Activated CD4-positive, alpha-beta T cell treated with anti-CD3 and anti-CD28 coated beads for 1 hour (primary cell): ENCODE results near the gene MTA3.
"Not testable (repeated sequence)": the region's sequence is repeated elsewhere in the genome, so short reads cannot be mapped to it uniquely, and the experiment has no call there.

Experiments
- DNase-seq: peaks from one replicate; pipeline ENCODE4 v3.0.0-alpha.2; 2020

The MTA3 gene

DNA sequence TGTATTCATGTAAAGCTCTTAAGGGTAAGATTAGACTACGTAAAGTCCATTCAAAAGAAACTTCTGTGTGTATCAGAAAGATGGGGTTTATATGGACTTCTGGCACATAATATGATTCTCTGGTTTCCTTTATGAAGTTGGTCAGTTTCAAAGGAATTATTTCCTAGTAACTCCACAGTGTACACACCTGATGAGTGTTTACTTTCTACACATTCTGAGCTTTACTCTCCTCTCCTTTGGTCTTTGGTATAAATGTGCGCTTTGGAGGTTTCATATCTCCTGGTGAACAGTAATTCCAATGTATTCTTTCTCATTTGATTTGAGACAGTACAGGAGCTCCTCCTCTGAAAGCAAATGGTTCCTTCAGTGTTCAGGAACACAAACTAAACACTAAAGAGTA is 107.4 kb downstream of the MTA3 start:
- no peak for DNase-seq

DNA sequence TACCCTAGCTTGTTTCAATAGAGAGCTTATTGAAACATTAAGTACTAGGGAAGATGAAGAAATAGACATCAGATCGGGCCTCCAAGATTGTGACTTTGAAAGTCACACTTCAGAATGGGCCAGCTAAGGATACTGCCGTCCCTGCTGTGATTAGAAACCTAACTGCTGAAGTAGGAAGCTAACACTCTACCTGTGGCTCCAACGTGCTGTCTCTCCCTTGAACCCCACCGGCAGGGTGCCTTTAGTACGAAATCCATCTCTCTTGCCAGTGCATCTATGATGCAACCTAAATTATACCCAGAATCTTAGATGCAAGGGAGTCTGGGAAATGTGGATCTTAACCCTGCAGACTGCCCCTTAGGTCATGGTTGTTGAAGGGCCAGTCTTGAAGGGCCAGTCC is 116.9 kb downstream of the MTA3 start:
- no peak for DNase-seq

DNA sequence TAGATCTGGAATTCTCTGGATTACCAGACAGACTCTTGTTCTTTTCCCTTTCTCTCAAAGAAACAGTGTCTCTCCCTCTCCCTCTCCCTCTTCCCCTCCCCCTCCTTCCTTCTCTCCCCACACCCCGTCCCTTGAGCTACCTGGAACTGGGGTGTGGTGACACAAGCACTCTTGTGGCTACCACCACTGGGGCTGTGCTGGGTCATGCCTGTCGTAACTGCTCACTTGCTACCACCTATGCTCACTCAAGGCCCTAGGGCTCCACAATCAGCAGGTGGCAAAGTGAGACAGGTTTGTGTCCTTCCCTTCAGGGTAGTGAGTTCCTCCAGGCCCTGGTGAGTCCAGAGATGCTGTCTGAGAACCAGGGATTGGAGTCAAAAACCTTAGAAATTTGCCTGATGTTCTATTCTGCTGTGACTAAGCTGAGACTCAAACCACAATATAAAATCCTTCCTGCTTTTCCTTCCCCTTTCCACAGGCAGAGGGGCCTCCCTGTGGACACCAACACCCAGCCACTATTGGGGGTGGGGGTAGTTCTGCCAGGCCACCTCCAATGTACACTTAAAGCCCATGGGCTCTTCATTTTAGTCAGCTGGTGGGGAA is 124.7 kb downstream of the MTA3 start:
- DNase-seq = no peak

DNA sequence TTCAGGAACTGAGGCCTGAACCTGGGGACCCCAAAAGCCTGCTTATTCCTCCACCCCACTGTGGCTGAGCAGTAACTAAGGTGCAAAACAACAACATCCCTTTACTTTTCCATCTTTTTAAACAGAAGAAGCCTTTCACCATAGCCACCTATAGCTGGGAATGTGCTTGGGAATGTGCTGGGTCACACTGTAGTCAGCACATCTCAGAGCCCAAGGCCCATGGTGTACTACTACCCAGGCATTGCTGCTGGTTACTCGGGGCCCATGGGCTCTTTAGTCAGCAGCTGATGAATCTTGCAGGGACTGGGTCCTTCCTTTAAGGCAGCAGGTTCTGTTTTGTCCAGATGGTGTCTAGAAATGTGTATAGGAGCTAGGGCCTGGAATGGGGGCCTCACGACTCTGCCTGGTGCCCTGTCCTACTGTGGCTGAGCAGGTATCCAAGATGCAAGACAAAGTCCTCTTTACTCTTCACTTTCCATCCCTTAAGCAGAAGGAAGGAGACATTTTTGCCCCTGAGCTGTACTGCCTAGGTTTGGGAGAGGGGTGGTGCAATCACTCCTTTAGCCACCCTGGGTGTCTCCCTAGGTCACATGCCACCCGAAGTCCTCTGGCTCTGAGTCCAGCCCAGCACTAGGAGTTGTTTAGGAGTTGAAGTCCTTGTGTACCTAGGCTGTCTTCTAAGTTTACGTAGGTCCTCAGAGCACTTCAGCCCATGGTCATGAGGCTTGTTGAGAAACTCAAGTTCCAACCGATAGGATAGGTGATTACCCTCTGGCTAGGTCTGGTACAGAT is 125.5 kb downstream of the MTA3 start:
- DNase-seq = no peak

DNA sequence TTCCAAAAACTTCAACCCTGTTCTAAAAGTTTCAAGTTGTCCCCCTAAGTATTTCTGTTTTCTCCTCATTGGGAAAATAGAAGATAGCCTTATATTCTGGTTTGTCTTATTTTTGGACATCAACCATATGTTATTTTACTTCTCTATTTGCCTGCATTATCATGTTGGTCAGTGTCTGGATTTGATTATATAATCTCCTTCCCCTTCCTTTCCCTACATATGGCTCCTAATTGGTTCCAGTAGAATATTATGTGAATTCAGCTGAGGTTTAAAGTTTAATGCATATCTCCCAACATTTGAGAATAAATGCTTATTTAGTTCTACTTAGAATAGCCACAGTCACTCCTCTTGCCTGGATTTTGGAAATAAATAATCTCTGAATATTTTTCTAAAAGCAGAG is 128.6 kb downstream of the MTA3 start:
- DNase-seq = no peak

DNA sequence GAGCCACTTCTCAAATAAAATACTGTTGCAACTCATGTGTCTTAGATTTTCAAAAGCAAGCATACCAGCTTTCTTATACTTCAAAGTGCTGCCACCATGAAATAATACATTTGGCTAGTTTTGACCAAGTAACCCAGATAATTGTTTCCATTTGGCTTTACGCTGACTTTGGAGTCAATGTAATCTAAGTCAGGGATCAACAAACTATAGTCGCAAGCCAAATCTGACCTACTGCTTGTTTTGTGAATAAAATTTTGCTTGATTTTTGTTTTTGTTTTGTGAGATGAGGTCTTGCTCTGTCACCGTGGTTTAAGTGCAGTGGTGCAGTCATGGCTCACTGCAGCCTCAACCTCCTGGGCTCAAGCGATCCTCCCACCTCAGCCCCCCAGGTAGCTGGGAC is 130.5 kb downstream of the MTA3 start:
- DNase-seq = no peak

DNA sequence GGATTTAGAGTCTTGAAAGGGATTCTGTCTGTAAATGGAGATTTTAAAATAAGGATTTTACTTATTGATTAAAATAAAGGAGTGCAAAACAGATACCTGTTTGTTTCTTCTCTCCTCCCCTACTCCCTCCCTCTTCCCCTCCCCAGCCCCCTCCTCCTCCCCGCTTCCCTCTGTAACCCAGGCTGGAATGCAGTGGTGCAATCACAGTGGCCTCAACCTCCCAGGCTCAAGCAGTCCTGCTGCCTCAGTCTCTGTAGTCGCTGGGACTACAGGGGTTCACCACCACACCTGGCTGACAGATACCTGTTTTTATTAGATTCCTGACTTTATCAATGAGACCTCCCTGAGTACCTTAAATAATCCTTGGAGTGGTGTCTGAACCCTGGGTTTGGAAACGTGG is 138.4 kb downstream of the MTA3 start:
- no peak for DNase-seq

DNA sequence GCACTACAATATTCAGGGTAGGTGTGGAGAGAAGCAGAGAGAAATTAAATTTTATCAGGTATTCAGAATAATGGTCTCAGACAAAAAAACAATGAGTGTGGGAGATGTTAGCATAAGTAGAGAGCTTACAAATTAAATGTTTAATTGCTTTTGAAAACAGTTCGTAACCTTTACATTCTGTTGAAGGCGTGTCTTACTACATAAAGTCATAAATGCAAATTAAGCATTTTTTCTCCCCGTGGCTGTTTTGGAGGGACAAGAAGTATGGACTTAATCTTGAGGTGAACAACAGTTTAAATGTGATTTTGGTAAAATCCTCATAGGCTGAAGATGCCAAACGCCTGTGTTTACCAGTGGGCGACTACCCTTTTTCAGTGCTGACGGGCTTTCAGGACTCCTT is 139.7 kb downstream of the MTA3 start:
- no peak for DNase-seq

DNA sequence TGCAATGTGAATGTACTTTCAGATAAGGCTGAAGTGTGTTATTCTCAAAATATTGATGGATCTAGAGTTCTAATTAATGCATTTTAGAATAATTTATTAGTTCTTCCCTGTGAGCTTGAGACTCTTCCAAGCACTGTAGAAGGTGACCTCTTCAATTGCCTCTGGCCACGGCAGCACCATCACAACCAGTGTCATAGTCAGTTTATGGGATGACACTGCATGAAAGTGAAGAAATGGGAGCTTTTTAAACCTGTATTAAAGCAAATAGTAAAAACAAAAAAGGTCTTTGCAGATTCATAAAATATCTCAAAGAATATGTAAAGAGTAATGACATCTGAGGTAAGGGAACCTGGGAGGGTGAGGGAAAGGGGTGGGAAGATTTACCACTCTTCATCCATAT is 143.5 kb downstream of the MTA3 start:
- DNase-seq = no peak

DNA sequence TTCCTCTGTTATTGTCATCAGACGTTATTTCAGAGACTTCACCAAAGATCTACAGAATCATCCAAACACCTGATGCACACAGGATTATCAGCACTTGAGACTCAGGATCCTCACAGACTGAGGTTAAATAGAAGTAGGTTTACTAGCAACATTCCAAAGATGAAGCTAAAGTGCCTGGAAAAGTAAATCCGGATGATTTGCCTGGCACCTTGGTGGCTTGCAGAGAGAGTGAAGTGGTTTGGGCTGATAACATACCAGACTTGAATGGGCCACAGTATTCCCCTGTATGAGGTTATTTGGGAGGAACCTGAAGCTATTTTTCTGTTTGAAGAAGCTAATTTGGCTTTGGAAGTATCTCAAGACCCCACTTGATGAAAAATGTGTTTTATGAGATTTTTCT is 144.5 kb downstream of the MTA3 start:
- DNase-seq = no peak

DNA sequence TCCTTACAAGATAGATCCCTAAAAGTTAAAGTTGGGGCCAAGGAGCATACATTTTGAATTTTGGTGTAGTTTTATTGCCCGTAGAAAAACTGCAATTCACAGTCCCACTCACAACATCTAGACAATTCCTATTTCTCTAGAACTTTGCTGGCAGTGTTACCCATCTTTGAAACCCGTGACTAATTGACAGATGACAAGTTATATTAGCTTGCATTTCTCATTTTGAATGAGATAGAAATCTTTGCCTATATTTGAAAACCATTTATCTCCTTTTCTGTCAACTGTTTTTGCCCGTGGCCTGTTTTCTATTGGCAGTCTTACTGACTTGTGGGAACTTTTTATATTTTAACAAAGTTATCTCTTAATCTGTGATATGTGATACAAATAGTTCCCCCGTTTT is 145.5 kb downstream of the MTA3 start:
- DNase-seq = no peak

DNA sequence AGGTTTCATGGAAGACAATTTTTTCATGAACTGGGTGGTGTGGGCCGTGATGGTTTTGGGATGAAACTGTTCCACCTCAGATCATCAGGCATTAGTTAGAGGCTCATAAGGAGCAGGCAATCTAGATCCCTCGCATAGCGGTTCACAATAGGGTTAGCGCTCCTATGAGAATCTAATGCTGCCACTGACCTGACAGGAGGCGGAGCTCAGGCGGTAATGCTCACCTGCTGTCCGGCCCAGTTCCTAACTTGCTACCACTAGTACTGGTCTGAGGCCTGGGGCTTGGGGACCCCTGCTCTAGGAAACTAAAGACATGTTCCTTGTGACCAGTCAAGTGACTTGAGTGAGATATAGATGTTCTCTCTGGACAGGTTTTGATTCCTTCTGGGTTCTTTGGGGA is 146.3 kb downstream of the MTA3 start:
- no peak for DNase-seq

DNA sequence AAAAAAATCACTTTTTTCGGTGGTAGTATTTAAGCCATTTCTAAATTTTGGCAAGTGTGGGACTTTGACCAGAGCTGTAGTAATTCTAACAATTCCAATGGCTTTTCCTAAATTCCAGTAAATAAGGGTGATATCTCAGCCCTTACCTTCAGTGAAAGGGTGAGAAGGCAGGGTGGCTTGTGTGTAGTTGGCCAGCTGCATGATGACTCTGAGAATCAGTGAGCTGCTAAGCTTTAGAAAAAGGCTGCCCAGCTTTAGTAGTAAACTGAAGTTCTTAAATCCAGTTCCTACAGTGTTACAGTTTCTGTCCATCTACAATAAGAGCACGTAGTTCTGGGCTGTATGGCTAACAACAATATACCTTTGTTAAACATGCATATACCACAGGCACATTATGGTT is 153.5 kb downstream of the MTA3 start:
- DNase-seq = no peak

DNA sequence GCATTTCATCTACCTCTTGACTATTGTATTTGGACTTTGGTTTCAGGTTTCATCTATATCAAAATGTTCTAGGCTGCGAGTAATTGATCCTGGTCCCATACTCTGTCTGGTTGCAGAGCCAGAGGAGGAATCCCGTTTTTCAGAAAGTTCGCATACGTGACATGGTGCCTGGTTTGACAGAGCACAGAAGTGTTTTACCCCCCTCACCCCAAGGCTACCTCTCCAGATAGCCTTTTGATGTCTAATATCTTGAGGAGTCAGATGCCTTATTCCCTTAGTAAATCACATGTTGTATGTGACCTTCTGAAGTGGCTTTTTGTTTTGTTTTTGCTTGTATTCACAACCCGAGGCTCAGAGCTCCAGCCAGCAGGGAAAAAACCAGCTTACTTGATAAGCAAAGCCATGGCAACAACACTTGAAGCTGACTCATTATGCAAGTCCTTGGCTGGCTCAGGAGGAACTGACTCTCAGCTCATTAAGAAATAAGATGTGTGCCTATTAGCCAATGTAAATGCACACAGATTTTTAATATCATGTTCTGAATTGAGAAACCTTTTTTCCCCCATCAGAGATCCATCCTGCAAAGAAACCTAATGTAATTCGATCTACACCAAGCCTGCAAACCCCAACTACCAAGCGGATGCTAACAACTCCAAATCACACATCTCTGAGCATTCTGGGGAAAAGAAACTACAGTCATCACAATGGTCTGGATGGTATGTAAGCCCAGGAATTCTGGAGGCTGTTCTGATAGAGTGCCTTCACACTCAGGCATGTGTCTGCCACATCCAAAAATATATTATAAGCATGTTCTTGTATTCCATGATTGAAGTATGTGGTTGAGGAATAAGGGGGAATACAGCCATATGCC is 154.1 kb downstream of the MTA3 start:
- DNase-seq = no peak

DNA sequence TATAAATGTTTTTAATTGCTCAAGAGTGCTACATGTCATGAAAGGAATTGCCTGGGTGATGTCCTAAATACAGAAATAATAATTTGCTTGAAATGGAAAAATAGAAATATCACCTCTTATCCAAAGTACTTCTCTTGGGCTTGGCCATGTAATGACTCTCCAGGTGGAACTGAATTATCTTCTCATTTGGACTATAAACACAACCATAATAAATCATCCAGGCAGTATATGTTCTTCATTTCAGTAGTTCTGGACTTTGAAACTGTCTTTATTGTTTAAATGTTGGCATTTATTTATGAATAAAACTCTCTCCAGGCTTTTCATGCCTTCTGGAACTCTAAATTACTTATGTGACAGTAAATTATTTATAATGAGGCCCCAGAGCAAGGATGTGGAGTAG is 155.0 kb downstream of the MTA3 start:
- DNase-seq = no peak

DNA sequence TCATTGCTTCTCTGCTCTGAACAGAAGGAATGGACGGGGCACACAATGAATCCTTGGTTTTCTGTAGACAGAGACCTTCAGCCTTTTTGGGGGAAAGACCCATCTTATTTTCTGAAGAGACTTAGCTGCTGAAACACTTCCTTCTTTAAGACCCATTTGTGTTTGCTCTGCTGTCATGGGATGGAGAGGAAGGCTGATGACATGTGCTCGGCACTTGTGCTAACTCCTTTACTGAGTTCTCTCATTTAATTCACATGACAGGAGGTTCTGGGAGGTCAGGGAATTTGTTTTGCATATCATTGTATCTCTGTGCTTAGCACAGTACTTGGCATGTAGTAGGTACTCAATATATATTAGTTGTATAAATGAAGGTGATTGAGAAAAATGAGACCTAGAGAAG is 156.5 kb downstream of the MTA3 start:
- DNase-seq = no peak

DNA sequence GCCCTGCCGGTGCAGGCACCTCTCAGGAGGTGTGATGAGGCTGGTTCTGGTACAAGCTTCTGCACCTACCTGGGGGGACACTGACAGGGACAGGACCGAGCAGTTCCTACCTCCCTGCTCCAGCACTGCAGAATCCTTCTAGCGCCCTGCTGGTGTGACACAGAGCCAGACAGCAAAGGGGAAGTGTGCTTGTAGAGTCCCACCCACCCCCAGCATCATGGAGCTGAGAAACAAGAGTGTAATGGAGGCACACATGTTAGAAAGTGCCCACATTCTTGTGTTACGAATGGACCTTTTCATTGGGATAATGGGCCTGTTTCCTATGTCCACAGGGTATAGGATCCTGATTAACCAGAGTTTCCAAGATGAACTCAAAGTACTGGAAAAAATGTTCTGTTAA is 157.2 kb downstream of the MTA3 start:
- DNase-seq = no peak

DNA sequence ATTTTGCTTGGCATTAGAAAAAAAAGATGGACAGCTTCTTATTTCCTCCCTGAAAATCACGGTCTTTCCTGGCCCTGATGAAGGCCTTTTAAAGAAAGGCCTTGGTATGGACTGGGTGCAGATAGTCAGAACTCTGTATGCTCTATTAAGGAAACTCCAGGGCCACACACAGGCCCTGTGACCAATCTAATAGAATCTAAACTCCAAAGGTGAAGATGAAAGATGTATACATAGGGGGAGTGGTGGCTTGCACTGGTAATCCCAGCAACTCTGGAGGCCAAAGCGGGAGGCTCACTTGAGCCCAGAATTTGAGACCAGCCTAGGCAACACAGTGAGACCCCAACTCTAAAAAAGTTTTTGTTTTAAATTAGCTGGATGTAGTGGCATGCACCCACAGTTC is 158.2 kb downstream of the MTA3 start:
- DNase-seq = no peak

DNA sequence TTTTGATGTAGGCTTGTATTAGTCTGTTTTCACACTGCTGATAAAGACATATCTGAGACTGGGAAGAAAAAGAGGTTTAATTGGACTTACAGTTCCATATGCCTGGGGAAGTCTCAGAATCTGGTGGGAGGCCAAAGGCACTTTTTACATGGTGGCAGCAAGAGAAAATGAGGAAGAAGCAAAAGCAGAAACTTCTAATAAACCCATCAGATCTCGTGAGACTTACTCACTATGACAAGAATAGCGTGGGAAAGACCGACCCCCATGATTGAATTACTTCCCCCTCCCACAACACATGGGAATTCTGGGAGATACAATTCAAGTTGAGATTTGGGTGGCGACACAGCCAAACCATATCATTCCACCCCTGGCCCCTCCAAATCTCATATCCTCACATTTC is 162.9 kb downstream of the MTA3 start:
- DNase-seq = not testable (repeated sequence)

DNA sequence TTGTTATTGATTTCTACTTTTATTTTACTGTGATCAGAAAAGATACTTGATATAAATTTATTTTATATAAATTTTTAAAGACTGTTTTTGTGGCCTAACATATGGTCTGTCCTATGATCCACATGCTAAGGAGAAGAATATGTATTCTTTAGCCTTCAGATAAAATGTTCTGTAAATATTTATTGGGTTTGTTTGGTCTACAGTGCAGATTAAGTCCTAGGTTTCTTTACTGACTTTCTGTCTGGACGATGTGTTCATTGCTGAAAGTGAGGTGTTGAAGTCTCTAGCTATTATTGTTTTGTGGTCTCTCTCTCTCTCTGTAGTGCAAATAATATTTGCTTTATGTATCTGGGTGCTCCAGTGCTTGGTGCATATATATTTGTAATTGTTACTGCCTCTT is 165.4 kb downstream of the MTA3 start:
- no peak for DNase-seq

DNA sequence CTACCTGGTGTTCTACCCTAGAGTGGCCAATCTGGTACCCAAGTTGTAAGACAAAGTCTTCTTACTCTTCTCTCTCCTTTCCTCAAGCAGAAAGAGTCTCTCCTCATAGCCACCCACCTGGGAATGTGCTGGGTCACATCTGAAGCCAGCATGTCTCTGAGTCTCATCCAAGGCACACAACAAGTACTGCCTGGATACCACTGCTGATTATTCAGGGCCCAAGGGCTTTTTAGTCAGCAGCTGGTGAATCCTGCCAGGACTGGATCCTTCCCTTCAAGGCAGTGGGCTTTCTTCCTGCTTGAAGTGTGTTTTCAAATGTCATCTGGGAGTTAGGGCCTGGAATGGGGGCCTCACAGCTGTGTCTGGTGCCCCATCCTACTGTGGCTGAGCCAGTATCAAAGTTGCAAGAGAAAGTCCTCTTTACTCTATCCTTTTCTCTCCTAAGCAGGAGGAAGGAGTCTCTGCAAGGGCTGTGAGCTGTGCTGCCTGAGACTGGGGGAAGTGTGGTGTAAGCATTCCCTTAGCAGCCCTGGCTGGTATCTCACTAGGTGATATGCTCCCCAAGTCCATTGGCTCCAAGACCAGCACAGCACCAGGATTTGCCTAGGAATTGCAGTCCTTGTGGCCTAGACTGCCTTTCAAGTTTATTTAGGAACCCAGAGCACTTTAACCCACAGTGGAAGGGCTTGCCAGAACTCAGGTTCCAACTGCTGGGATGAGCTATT is 168.3 kb downstream of the MTA3 start:
- no peak for DNase-seq

DNA sequence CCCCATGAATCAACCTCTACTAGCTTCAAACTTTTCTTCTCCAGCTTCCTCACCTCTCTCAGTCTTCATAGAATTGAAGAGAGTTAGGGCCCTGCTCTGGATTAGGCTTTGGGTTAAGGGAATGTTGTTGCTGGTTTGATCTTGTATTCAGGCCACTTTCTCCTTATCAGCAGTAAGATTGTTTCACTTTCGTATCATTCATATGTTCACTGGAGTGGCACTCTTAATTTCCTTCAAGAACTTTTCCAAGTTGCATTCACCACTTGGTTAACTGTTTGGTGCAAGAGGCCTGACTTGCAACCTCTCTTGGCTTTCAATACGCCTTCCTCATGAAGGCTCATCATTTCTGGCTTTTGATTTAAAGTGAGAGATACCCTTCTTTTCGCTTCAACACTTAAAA is 172.7 kb downstream of the MTA3 start:
- no peak for DNase-seq
